DMS79 (cell line): ENCODE data around the gene CTSD.
"Not testable (repeated sequence)": the region's sequence is repeated elsewhere in the genome, so short reads cannot be mapped to it uniquely, and the experiment has no call there.

ENCODE experiments used
- DNase-seq: peaks from one replicate; lab custom pipeline; 2025; lab: John Stamatoyannopoulos, UW

CTSD gene

DNA sequence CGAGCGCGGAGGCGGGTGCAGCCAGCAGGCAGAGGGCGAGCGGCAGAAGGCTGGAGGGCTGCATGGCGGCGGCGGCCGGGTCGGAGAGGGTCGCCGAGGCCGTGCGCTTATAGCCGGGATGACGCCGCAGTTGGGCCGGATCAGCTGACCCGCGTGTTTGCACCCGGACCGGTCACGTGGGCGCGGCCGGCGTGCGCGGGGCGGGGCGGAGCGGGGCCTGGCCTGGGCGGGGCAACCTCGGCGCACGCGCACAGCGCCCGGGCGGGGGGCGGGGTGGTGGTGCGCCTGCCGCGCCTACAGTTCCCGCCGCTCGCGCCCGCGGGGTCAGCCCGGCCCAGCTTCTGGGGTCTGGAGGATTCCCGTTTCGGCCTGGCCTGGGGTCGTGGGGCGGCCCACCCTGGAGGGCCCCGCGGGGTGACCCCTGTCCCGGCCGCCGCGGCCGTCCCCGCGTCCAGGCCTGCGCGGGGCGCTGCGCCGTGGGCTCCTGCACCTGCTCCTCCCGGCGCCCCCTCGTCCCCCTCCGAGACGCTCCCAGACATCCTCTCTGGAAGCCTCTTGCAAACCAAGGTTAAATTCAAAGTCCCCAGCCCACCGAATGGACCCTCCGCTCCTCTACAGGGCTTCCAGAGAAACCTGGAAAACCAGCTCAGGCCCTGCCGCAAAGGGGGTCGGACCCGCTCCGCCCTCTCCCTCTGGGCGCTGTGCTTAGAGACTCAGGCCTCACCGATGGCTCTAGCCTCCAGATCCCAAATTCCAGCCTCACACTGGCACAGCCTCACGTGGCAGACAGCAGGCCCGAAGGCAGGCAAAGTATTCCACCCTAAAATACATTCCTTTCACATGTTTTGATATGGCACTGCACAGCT lies at the start of gene CTSD:
Gene CTSD (minus strand): TSS at position 132 of the 866 bp plus-strand sequence. CDS start 68 bp downstream, at position 64.
- no peak for DNase-seq

DNA sequence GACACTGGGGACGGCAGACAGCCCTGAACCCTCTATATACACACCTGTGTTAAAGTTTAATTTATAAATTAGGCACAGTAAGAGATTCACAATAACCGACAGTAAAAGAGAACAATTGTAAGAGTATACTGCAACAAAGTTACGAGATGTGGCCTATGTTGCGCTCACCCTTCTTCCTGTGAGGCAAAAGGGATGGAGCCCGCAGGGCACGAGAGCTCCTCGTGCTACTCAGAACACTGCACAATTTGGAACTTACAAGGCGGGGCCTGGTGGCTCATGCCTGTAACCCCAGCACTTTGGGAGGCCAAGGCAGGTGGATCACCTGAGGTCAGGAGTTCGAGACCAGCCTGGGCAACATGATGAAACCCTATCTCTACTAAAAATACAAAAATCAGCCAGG lies 49.6 kb upstream of the CTSD start:
- not testable (repeated sequence) for DNase-seq

DNA sequence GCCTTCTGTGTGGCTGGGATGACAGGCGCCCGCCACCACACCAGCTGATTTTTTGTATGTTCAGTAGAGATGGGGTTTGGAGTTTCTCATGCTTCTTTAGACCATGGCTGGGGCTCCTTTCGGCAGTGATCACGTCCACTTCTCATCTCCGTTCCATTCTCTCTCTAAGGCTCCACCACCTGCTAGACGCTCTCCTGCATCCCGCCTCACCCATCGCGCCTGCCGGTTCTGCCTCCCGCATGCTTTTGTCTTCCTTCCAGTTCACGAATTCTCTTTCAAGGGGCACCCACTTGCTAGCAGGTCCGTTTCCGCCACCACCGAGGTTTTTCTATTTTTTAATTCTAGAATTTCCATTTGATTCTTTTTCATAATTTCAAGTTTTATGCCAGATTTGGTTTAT lies 49.1 kb upstream of the CTSD start:
- no peak for DNase-seq

GRCh38 chr11:1812274-1812673 lies 48.5 kb upstream of the CTSD start:
- no peak for DNase-seq

GRCh38 chr11:1810761-1811160 lies 47.0 kb upstream of the CTSD start:
- DNase-seq = no peak

- DNase-seq = no peak
These were observed 43.7 kb upstream of the CTSD start for GRCh38 chr11:1807264-1807995.

- DNase-seq = no peak
These were observed 41.8 kb upstream of the CTSD start for GRCh38 chr11:1805525-1805924.

DNA sequence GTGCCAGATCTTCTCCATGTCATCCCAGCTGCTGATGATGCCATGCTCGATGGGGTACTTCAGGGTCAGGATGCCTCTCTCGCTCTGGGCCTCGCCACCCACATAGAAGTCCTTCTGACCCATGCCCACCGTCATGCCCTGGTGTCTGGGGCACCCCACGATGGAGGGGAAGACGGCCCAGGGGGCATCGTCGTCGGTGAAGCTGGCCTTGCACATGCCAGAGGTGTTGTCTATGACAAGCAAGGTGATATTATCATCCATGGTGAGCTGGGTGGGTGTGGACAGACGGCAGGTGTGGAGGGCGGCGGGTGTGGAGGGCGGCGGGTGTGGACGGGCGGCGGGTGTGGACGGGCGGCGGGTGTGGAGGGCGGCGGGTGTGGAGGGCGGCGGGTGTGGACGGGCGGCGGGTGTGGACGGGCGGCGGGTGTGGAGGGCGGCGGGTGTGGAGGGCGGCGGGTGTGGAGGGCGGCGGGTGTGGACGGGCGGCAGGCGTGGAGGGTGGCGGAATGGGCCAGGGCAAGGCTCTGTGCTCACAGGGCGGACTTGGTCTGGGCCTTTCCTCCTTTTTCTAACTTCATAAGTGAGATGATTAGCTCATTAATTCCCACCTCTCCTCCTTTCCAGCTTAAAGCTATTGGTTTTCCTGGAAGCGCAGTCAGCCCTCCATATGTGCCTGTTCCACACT lies 40.2 kb upstream of the CTSD start:
- not testable (repeated sequence) for DNase-seq

DNA sequence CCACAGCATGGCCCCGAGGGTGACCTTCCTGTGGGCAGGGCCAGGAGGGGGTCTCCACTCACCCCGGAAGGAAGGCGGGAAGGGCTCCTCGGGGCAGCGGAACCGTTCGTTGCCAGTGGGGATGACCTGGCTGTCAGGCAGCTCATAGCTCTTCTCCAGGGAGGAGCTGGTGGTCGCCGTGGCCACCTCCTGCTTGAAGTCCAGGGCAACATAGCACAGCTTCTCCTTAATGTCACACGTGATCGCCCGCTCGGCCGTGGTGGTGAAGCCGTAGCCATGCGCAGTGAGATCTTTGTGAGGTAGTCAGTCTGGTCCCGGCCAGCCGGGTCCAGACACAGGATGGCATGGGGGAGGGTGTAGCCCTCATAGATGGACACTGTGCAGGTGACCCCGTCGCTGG lies 39.5 kb upstream of the CTSD start:
- no peak for DNase-seq

DNA sequence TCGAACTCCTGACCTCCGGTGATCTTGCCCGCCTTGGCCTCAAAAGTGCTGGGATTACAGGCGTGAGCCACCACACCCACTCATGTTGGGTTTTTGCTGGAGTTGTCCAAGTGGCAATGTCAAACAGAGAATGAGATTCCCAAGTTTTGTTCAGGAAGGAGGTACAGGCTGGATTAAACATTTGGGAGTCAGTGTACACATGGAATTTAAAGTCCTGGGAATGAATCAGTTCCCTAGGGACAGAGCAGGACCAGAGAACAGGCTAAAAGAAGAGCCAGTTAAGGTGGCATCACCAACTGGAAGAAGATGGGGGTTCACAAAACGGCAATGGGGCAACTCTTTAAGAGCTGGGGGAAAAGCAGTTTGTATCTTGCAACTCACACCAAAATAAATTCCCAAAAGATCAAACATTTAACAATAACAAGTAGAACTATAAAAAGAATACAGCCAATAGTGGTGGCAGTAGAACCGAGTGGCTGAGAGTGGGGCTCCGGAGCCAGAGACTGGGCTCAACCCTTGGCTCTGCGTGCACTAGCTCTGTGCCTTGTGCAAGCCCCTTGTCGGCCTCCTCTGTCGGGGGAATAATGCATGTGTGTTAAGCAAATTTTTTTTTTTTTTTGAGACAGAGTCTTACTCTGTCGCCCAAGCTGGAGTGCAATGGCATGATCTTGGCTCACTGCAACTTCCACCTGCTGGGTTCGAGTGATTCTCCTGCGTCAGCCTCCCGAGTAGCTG lies 33.8 kb upstream of the CTSD start:
- no peak for DNase-seq

- DNase-seq = no peak
These were observed 32.8 kb upstream of the CTSD start for GRCh38 chr11:1796413-1797011.

GRCh38 chr11:1793081-1793480 lies 29.4 kb upstream of the CTSD start:
- no peak for DNase-seq

DNA sequence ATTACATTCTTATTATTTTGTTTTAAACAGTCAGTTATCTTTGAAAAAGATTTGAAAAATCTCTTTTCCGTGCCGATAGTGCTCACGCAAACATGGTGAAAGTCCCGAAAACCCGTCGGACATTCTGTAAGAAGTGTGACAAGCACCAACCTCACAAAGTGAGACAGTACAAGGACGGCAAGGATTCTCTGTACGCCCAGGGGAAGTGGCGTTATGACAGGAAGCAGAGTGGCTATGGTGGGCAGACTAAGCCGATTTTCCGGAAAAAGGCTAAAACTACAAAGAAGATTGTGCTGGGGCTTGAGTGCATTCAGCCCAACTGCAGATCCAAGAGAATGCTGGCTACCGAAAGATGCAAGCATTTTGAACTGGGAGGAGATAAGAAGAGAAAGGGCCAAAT lies 28.7 kb upstream of the CTSD start:
- DNase-seq = no peak

DNA sequence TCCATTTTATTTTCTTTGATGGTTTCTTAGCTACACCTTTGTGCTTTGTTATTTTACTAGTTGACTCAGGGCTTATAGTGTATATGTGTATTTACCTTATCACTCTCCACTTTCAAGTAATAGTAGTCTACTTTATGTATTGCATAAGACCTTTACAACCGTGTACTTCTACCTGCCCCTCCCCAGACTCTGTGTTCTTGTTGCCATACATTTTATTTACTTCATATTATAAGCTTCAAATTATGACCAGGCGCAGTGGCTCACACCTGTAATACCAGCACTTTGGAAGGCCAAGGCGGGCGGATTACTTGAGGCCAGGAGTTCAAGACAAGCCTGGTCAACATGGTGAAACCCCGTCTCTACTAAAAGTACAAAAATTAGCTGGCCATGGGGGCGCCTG lies 28.2 kb upstream of the CTSD start:
- DNase-seq = no peak

DNA sequence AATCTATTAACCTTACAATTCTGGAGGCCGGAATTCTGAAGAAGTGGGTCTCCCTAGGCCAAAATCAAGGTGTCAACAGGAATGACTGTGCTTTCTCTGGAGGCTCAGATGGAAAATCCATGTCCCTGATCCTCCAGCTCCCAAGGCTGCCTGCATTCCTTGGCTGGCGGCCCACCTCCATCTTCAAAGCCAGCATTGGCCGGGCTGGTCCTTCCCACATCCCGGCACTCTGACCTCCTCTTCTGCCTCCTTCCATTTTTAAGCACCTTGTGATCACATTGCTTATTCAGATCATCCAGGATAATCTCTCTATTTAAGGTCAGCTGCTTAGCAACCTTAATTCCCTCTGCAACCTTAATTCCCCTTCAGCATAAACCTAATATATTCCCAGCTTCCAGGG lies 22.7 kb upstream of the CTSD start:
- DNase-seq = no peak

GRCh38 chr11:1785749-1786413 lies 22.2 kb upstream of the CTSD start:
- DNase-seq = no peak

DNA sequence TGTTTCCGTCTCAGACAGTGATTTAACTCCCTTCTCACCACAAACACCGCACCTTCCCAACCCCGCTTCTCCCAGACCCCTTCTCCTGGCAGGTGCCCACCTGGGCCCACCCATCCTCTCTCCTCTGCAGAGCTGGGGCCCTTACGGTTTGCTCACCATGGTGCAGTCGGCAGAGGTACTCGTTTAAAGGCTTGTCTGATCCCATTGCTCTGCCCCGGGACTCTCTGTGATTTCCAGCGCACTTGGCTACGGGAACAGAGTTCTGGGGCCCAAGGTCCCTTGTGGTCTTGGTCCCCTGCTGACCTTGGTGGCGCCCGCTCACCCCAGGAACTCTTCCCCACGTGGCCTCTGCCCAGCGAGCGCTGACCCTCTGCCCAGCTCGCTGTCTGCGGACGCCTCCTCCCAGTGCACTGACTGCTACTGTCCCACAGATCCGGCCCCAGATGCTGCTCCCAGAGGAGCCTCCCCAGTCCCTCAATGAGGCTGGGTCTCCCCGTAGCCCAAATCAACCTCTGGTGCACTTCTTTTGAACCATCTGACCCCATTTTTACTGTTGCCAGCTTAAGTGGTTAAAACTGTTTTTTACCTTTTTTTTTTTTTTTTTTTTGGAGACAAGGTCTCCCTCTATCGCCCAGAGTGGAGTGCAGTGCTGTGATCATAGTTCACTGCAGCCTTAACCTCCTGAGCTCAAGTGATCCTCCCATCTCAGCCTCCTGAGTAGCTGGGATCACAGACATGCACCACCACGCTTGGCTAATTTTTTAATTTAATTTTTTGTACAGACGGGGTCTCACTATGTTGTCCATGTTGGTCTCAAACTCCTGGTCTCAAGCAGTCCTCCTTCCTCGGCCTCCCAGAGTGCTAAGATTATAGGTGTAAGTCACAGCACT lies 21.3 kb upstream of the CTSD start:
- no peak for DNase-seq

- no peak for DNase-seq
These were observed 20.2 kb upstream of the CTSD start for GRCh38 chr11:1783725-1784529.
